ENCODE measurements around the gene PHAF1.

DNA sequence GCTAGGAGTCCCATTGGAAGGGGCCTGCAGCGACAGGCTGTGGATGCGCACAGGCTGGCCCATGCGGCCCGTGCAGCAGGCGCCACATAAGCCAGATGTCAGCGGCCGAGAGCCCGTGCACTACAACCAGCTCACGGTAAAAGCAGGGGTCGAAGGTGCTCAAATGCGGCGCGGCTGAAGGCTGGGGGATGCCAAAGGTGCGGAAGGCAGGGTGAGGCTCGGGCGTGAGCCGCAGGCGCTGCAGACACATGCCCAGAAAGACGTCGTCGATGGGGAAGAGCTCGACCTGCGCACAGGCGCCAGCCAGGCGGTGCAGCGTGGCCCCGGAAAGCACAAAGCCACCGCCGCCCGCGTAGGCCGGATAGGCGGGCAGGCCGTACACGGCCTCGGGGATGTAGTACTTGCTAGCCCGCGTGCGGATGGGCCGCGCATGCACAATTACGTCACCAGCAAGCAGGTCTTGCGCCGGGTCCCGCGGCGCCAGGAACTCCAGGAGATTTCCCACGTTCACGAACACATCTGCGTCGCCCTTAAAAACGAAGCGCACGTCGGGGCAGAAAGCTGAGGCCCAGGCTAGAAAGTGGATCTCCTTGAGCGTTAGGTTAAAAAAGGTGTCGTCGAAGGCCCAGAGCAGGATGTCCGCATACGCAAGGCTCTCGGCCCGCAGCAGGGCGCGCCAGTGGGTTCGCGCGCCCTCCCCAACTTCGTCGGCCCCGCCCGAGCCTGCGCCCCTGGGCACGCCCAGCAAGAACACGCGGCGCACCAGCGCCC, 39.7 kb downstream of the PHAF1 start:
- TF ChIP-seq, protein P1, sequence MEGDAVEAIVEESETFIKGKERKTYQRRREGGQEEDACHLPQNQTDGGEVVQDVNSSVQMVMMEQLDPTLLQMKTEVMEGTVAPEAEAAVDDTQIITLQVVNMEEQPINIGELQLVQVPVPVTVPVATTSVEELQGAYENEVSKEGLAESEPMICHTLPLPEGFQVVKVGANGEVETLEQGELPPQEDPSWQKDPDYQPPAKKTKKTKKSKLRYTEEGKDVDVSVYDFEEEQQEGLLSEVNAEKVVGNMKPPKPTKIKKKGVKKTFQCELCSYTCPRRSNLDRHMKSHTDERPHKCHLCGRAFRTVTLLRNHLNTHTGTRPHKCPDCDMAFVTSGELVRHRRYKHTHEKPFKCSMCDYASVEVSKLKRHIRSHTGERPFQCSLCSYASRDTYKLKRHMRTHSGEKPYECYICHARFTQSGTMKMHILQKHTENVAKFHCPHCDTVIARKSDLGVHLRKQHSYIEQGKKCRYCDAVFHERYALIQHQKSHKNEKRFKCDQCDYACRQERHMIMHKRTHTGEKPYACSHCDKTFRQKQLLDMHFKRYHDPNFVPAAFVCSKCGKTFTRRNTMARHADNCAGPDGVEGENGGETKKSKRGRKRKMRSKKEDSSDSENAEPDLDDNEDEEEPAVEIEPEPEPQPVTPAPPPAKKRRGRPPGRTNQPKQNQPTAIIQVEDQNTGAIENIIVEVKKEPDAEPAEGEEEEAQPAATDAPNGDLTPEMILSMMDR (IDR thresholded peaks at IDR 0.05) = no peak
- no peak for TF ChIP-seq POLR2AphosphoS5 (IDR thresholded peaks at IDR 0.05)
